HepG2 (cell line): Measurements from ENCODE around the gene PKP4. TPM values are rescaled to one million over a fixed set of nuclear protein-coding genes. Genes with fewer than 3 reads are reported as not detected.

Source experiments
- BRD4 ChIP-seq: sonication (generic); formaldehyde crosslinking; IDR thresholded peaks from 2 replicates; pipeline ENCODE4 v1.4.0; 2020; ENCODE audit warnings: missing genetic modification reagents
- BRF2 ChIP-seq: sonication (generic); formaldehyde crosslinking; IDR thresholded peaks from 2 replicates; pipeline ENCODE4 v1.8.1; 2022; ENCODE audit warnings: mild to moderate bottlenecking, missing genetic modification reagents
- ESRRA ChIP-seq: sonication (generic); formaldehyde crosslinking; IDR thresholded peaks from 2 replicates; pipeline ENCODE4 v1.5.1; 2020; ENCODE audit warnings: mild to moderate bottlenecking, low read depth, missing genetic modification reagents
- HMGXB3 ChIP-seq: sonication (generic); formaldehyde crosslinking; IDR thresholded peaks from 2 replicates; pipeline ENCODE4 v1.4.0; 2020; ENCODE audit warnings: missing genetic modification reagents, borderline replicate concordance
- HNRNPH1 ChIP-seq: fragments of 200-400 bp; formaldehyde crosslinking; optimal IDR thresholded peaks from 2 replicates; pipeline ENCODE3; 2017; ENCODE audit warnings: mild to moderate bottlenecking, low read depth, low read length
- HOXA9 ChIP-seq: sonication (generic); formaldehyde crosslinking; IDR thresholded peaks from 2 replicates; pipeline ENCODE4 v1.8.1; 2022; ENCODE audit warnings: missing genetic modification reagents, mild to moderate bottlenecking, moderate library complexity, borderline replicate concordance
- KLF13 ChIP-seq: sonication (generic); formaldehyde crosslinking; IDR thresholded peaks from 2 replicates; pipeline ENCODE4 v1.4.0; 2020; ENCODE audit warnings: mild to moderate bottlenecking, missing genetic modification reagents
- MATR3 ChIP-seq: sonication (generic); formaldehyde crosslinking; IDR thresholded peaks from 2 replicates; pipeline ENCODE4 v1.4.0; 2020; ENCODE audit warnings: missing genetic modification reagents
- RXRA ChIP-seq: sonication (generic); formaldehyde crosslinking; IDR thresholded peaks from 2 replicates; pipeline ENCODE4 v1.5.1; 2020; ENCODE audit warnings: missing genetic modification reagents
- SAFB2 ChIP-seq: sonication (generic); formaldehyde crosslinking; IDR thresholded peaks from 2 replicates; pipeline ENCODE4 v1.5.1; 2020; ENCODE audit warnings: missing genetic modification reagents, low read depth, mild to moderate bottlenecking, borderline replicate concordance
- SMARCC2 ChIP-seq: fragments of 450-650 bp; IDR thresholded peaks from 2 replicates; pipeline ENCODE4 v1.6.1; 2017; ENCODE audit warnings: antibody characterized with exemption, mild to moderate bottlenecking
- SOX5 ChIP-seq: IDR thresholded peaks from 2 replicates; pipeline ENCODE4 v1.6.1; 2016; ENCODE audit warnings: borderline replicate concordance
- SRSF9 ChIP-seq: fragments of 200-400 bp; formaldehyde crosslinking; IDR thresholded peaks from 2 replicates; pipeline ENCODE4 v1.6.1; 2018; ENCODE audit warnings: borderline replicate concordance, mild to moderate bottlenecking, low read depth, low read length; ENCODE audit not compliant: insufficient read depth, poor library complexity, severe bottlenecking
- U2AF1 ChIP-seq: fragments of 200-400 bp; formaldehyde crosslinking; optimal IDR thresholded peaks from 2 replicates; pipeline ENCODE3; 2017; ENCODE audit warnings: mild to moderate bottlenecking, low read depth, low read length
- ZNF501 ChIP-seq: sonication (generic); formaldehyde crosslinking; IDR thresholded peaks from 2 replicates; pipeline ENCODE4 v1.5.1; 2020; ENCODE audit warnings: mild to moderate bottlenecking, moderate library complexity, missing genetic modification reagents
- ZNF552 ChIP-seq: sonication (generic); formaldehyde crosslinking; IDR thresholded peaks from 2 replicates; pipeline ENCODE4 v1.9.0; 2022; ENCODE audit warnings: missing genetic modification reagents, mild to moderate bottlenecking, borderline replicate concordance
- ZNF567 ChIP-seq: sonication (generic); formaldehyde crosslinking; IDR thresholded peaks from 2 replicates; pipeline ENCODE4 v1.8.1; 2023; ENCODE audit warnings: mild to moderate bottlenecking, missing genetic modification reagents, borderline replicate concordance
- ZNF713 ChIP-seq: sonication (generic); formaldehyde crosslinking; IDR thresholded peaks from 2 replicates; pipeline ENCODE4 v1.4.0; 2020; ENCODE audit warnings: mild to moderate bottlenecking, missing genetic modification reagents
- ZNF720 ChIP-seq: sonication (generic); formaldehyde crosslinking; IDR thresholded peaks from 2 replicates; pipeline ENCODE4 v1.4.0; 2020; ENCODE audit warnings: missing genetic modification reagents
- ZSCAN20 ChIP-seq: sonication (generic); formaldehyde crosslinking; IDR thresholded peaks from 2 replicates; pipeline ENCODE4 v1.4.0; 2020; ENCODE audit warnings: missing genetic modification reagents, mild to moderate bottlenecking, borderline replicate concordance
- ZSCAN31 ChIP-seq: sonication (generic); formaldehyde crosslinking; IDR thresholded peaks from 2 replicates; pipeline ENCODE4 v1.5.0; 2020; ENCODE audit warnings: low read depth, mild to moderate bottlenecking, missing genetic modification reagents
- polyA plus RNA-seq, 8 experiments: library from polyadenylated mRNA; depleted of rRNA in 3 of 8; stranded (reverse) in 7 of 8; unstranded in 1 of 8; fragments of >200 nt; fragmentation: Illumina TruSeq in 4 of 8; extraction: Trizol in 4 of 8; gene quantifications; 2 replicates each; pipeline versions ENCODE4 v1.2.1 to v1.2.3, GENCODE V29; 2011 to 2016; ENCODE audit warnings: low read depth in 4 of 8, missing spikeins in 1 of 8, mixed read lengths in 1 of 8; ENCODE audit not compliant: insufficient read depth in 1 of 8
- total RNA-seq, 5 experiments: library from RNA; depleted of rRNA; stranded (reverse); fragments of >200 nt; fragmentation: Illumina TruSeq; extraction: Trizol; gene quantifications; 2 replicates each; pipeline ENCODE4 v1.2.3, GENCODE V29; 2016; ENCODE audit warnings: low read depth in 1 of 5
- TF ChIP-seq, protein P1 (sequence below): sonication (generic); formaldehyde crosslinking; IDR thresholded peaks from 2 replicates; pipeline ENCODE4 v1.4.0; 2020; ENCODE audit warnings: missing genetic modification reagents, mild to moderate bottlenecking, borderline replicate concordance
- TF ChIP-seq, protein P2 (sequence below): sonication (generic); formaldehyde crosslinking; IDR thresholded peaks from 2 replicates; pipeline ENCODE4 v1.4.0; 2020; ENCODE audit warnings: missing genetic modification reagents, low read depth, mild to moderate bottlenecking, borderline replicate concordance

PKP4 gene
- total and polyA plus RNA-seq, 2 of the 13 experiments (the other 11 are each of a cell fraction or from before 2014, with no cell fraction given) = 80.9 to 90.5 TPM

DNA sequence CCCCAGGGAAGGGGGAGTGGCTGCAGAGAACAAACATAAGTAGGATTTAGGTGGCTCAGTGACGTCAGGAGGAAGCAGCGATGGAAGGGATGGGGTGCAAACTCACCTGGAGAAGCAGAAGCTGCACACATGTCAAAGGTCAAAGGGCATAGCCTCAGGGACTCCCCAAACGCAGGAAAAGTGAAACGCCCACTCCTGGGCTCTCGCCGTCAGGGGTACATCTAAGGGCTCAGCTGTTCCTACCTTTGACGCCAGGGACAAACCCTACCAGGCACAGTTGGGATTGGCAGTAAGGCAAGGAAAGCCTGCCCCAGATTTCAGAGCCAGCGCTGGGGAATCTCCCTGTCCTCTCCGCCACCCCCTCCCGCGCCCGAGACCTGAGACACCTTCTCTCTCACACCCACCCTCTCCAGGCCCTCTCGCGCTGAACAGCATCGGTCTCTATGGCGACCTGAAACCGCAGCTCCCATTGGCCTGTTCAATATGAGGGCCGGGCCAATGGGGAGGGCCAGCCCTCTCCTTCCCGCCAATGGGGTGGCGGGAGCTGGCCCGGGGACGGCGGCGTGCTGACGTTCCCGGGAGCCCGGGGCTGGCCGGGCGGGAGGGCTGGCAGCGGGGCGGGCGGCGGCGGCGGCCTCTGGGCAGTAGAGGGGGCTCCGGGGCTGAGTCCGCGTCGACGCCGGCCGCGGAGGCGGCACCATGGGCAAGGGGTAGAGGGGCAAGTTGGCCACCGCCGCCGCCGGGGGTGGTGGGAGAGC, at the start of gene PKP4, which contains the start of gene CCDC148 (continued):
- TF ChIP-seq, protein P1, sequence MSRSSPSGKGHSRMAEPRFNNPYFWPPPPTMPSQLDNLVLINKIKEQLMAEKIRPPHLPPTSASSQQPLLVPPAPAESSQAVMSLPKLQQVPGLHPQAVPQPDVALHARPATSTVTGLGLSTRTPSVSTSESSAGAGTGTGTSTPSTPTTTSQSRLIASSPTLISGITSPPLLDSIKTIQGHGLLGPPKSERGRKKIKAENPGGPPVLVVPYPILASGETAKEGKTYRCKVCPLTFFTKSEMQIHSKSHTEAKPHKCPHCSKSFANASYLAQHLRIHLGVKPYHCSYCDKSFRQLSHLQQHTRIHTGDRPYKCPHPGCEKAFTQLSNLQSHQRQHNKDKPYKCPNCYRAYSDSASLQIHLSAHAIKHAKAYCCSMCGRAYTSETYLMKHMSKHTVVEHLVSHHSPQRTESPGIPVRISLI = no peak
- TF ChIP-seq SMARCC2 (no peak), BRF2 (CRISPR knock-in tag) (no peak), ZNF501 (CRISPR knock-in tag) (no peak), SRSF9 (no peak), SAFB2 (CRISPR knock-in tag) (no peak), KLF13 (CRISPR knock-in tag) (no peak), ZSCAN31 (CRISPR knock-in tag) (peak; percentile 46; the same call in 1 of the 2 replicates), MATR3 (CRISPR knock-in tag) (no peak), HOXA9 (CRISPR knock-in tag) (no peak), ESRRA (no peak), ZNF567 (no peak), SOX5 (no peak), HMGXB3 (CRISPR knock-in tag) (peak; percentile 99), U2AF1 (no peak), RXRA (CRISPR knock-in tag) (peak; percentile 49; the same call in 1 of the 2 replicates), ZNF552 (CRISPR knock-in tag) (no peak), ZNF720 (CRISPR knock-in tag) (no peak), HNRNPH1 (no peak), ZNF713 (CRISPR knock-in tag) (no peak), ZSCAN20 (no peak), BRD4 (no peak)
- TF ChIP-seq, protein P2, sequence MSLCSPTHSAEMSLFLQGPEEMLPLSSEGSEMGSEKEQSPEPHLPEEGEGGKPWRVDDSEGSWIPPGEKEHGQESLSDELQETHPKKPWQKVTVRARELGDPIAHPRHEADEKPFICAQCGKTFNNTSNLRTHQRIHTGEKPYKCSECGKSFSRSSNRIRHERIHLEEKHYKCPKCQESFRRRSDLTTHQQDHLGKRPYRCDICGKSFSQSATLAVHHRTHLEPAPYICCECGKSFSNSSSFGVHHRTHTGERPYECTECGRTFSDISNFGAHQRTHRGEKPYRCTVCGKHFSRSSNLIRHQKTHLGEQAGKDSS (CRISPR knock-in tag) = no peak; the same call in 1 of the 2 replicates
